ENCODE data around the gene PTGIR.

The PTGIR gene

DNA sequence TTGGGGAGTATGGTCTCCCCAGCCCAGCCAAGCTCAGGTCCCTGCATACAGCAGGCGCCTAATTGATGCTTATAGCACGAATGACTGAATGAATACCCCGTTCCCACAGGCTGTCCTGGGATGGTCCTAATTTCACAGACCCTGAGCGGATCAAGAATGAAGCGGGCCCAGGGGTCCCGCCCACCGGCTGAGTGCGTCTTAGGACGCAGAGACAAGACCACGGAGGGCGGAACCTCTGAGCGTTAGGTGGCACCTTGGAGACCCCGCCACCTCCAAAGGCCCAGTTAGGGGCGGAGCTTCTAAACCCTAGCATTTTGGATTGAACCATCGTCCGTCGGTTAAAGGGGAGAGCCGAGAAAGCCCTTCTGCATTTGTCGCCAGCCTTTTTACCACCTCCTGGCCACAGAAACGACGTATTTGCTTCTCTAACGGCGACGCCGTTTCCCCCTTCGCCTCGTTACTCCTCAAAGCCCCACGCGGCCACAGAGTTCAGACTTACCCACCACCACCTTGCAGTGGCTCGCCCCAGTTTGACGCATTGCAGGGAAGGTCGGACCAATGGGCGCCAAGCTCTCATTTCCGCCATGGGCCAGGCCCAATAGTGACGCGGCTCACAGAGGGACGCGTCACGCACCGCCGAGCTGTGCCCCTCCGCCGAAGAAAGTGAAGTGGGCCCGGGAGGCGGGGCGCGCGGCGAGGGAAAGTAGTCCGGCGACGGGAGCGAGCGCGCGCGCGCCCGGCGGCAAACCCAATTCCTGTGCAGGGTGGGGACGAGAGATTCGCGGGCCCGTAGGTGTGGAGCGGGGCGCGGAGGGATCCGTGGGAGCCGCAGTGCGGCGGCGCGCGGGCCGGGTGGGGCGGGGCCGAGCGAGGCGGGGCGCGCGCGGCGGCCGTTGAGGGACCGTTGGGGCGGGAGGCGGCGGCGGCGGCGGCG is 24.2 kb downstream of the PTGIR start:
- peak; percentile 94 for DNase-seq (ENCODE audit: low spot score)

DNA sequence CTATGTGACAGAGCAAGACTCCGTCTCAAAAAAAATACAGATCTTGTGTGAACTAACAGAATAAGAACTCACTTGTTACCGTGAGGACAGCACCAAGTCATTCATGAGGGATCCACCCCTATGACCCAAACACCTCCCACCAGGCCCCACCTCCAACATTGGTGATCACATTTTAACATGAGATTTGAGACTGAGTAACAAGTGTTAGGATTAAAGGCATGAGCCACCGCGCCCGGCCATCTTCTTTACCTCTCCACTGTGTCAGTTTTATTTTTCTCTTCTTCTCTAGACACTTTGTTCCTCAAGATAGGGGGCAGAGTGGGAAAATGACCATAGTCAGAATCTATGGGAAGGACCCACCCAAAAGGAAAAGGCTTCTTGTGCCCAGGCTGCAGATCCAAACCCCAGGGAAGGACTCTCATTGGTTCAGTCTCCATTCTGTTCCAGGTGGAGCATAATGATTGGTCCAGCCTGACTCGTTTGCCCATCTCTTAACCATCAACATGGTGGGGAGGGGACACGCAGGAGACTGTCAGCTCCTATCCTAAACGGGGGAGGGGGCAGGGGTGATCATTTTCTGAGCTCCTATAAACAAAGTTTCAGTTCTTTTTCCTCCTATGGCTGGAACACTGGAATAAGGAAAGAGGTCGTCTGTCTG is 25.0 kb downstream of the PTGIR start:
- DNase-seq (ENCODE audit: low spot score): no peak

DNA sequence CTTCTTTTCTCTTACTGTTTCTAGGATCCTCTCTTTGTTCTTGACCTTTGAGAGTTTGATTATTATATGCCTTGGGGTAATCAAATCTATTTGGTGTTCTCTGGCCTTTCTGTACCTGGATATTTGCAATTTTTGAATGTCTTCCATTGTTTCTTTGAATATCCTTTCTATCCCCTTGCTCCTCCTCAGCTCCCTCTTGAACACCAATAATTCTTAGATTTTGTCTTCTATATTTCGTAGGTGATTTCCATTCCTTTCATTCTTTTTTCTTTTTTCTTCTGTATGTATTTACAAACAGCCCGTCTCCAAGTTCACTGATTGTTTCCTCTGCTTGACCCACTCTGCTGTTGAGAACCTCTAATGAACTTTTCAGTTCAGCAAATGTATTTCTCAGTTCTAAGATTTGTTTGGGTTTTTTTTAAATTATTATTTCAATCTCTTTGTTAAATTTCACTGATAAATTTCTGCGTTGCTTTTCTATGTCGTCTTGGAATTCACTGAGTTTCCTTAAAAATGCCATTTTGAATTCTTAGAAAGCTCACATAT is 26.4 kb downstream of the PTGIR start:
- DNase-seq (ENCODE audit: low spot score): no peak

DNA sequence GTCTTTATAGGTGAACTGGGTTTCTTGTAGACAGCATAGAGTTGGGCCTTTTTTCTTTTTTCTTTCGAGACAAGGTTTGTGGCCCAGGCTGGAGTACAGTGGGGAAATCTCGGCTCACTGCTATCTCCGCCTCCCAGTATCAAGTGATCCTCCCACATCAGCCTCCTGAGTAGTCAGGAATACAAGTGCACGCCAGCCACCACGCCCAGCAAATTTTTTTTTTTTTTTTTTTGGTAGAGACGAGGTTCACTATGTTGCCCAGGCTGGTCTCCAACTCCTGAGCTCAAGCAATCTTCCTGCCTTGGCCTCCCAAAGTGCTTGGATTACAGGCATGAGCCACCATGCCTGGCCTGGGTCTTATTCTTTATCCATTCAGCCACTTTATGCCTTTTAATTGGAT is 28.9 kb downstream of the PTGIR start:
- DNase-seq (ENCODE audit: low spot score): no peak

DNA sequence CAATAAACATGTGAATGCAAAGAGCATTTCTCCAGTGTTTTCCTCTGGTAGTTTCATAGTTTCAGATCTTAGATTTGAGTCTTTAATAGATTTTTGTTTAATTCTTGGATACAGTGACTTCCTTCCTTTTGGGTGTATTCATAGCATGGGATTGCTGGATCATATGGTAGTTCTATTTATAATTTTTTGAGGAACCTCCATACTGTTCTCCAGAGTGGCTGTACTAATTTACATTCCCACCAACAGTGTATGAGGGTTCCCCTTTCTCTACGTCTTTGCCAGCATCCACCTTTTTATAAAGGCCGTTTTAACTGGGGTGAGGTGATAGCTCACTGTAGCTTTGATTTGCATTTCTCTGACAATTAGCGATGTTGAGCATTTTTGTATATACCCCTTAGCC is 33.0 kb downstream of the PTGIR start:
- DNase-seq (ENCODE audit: low spot score): no peak

DNA sequence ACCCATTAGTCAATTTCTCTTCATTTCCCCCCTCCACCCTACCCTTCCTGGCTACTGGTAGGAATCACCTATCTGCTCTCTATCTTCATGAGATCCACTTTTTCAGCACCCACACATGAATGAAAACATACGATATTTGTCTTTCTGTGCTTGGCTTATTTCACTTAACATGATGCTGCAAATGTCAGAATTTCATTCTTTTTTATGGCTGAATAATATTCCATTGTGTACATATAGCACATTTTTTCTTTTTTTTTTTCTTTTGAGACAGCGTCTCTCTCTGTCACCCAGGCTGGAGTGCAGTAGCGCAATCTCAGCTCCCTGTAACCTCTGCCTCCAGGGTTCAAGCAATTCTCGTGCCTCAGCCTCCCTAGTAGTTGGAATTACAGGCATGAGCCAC is 33.6 kb downstream of the PTGIR start:
- DNase-seq (ENCODE audit: low spot score): no peak

DNA sequence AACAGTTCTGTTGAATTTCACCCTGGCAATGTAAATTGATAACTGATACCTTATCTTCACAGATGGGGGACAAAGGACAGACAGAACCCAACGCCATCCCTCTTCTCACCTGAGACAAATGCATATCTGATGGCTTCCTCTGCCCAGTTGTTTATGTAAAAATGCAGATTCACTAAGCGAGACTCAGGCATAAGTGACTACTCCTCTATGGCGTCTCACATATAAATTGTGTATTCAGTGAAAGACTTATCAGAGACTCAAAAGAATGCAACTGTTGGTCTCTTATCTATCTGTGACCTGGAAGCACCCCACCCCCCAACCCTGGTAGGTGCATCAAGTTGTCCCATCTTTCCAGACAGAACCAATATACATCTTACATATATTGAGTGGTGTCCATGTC is 37.0 kb downstream of the PTGIR start:
- DNase-seq (ENCODE audit: low spot score): no peak

DNA sequence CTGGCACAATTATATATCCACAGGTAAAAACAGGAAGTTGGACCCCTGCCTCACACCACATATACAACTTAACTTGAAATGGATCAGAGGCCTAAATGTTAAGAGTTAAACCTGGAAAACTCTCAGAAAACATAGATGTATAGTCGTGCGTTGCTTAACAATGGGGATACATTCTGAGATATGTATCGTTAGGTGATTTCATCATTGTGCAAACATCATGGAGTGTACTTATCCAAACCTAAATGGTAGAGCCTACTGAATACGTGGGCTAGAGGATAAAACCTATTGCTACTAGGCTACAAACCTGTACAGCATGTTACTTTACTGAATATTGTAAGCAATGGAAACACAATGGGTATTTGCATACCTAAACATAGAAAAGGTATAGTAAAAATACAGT is 38.6 kb downstream of the PTGIR start:
- DNase-seq (ENCODE audit: low spot score): no peak

DNA sequence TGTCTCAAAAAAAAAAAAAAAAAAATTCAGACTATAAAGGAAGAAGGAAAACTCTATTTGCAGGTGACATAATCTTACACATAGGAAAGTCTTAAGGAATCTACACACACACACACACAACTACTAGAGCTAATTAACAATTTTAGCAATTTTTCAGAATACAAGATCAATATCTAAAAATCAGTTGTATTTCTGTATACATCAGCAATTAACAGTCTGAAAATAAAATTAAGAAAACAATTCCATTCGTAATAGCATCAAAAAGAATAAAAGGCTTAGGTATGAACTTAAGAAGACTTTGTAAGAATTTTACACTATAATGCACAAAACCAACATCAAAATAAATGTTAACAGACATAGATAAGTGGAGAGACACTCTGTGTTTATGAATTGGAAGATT is 39.4 kb downstream of the PTGIR start:
- no peak for DNase-seq (ENCODE audit: low spot score)

DNA sequence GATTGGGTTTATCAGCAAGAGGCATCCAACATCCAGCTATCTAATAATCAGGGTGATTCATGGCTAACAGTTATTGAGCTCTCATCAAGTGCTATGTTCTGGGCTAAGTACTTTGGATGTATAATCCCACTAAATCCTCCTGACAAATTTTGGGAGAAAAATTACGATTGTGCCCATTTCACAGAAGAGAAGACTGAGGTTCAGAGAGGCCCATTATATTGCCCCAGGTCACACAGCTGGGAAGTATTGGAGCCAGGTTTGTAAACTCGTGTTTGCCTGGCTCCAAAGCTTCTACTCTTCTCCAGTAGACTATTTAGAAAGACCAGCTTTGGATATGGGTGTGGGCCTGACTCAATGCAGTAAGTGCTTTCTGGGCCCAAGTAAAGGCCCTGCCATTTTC is 44.6 kb downstream of the PTGIR start:
- DNase-seq (ENCODE audit: low spot score): no peak

DNA sequence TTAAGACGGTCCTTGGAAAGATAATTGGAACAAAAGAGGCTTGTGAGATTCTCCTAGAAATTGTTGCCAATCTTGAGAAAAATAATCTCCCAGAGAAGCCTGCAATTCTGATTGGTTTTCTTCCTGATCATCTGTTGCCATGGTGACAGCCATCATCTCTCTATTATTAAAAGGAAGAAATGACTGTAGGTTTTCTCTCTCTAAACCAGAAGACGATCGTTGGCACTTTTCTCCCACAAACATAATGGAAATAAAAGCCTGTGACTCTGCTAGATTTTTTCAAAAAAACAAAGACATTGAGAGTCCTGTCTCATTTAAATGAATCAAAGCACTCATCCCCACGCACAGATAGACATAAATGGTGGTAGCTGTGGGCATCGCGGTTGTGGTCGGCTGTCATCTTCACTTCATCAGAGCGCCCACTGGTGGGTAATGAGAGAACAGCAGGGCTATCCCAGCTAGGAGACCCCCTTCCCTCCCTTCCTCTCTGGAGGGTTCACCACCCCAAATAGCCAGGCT is 45.5 kb downstream of the PTGIR start:
- no peak for DNase-seq (ENCODE audit: low spot score)

DNA sequence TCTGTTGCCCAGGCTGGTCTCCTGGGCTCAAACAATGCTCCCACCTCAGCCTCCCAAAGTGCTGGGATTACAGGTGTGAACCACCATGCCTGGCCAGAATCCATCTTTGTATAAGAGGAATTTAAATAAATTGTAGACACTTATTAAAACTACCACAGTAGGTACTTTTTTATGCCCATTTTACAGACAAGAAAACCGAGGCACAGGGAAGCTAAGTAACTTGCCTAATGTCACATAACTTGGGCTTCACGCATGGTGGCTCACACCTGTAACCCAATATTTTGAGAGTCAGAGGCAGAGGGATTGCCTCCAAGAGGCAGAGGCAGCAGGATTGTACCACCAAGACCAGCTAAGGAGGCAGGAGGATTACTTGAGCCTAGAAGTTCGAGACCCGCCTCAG is 46.4 kb downstream of the PTGIR start:
- DNase-seq (ENCODE audit: low spot score): no peak

DNA sequence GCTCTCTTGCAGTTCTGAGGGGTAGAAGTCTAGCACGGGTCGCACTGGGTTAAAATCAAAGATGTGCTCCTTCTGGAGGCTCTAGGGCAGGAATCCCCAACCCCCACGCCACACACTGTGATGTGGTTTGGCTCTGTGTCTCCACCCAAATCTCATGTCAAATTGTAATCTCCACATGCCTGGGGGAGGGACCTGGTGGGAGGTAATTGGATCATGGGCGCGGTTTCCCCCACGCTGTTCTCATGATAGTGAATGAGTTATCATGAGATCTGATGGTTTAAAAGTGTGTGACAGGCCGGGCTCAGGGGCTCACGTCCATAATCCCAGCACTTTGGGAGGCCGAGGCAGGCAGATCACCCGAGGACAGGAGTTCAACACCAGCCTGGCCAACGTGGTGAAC is 50.4 kb downstream of the PTGIR start:
- DNase-seq (ENCODE audit: low spot score): no peak

DNA sequence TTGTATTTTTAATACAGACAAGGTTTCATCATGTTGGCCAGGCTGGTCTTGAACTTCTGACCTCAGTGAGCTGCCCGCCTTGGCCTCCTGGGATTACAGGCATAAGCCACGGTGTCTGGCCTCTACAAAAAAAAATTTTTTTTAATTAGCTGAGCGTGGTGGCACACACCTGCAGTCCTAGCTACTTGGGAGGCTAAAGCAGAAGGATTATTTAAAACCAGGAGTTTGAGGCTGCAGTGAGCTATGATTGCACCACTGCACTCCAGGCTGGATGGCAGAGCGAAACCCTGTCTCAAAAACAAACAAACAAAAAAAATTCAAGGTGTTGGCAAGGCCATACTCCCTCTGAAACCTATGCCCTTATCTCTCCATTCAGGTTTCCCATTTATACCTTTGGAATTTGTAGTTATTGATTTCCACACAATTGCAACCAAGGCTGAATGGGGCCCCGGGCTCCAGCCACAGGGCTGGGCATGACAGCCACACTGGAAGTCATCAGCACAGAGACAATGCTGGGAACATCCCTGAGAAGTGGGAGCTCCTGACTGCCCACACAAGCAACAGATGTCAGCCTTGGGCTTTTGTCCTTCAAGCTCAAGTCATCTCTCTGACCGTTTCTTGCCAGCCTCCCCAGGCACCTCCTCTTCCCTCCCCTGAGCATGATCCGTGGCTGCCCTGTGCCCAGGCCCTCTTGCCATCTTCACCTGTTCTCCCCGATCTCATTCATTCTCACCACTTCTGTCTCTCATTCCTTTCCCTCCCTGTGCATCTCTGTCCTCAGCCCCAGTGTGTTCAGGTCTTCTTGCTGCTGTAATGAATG is 51.0 kb downstream of the PTGIR start:
- no peak for DNase-seq (ENCODE audit: low spot score)

DNA sequence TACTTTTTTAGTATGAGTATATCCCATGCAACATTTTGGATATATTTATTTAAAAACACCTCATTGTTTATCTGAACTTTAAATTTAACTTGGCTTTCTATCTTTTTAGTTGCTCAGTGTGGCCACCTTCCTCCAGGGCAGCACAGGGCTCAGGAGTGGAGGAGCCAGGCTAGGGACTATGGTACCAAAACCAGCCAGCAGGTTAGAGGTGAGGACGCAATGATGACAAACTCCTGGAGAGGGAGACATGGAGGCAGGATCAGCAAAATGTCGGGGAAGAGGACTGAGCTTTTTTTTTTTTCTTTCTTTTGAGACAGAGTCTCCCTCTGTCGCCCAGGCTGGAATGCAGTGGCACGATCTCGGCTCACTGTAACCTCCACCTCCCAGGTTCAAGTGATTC is 53.4 kb downstream of the PTGIR start:
- peak; percentile 72 for DNase-seq (ENCODE audit: low spot score)
